ENCODE measurements around the gene MAGI2.
A peak's percentile ranks its signal among the peaks of the same experiment; 100 is the strongest.

MAGI2 gene

DNA sequence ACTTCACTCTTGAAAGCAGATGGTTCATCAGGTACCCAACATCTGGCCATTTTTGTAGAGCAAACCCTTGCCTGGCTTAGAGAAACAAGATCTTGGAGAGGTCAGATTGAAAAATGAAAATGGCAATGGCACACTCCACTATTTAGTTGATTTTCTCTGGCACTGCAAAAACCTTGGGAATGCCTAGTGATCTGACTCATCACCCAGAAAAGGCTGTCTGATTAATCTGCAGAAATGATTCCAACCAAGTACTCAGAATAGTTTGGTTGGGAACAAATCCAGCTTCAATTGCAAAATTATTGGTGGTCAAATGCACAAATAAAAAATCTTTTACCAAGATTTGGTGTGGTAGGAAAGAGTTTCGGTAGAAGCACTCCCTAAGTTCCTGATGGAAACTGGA, 1303.7 kb downstream of the MAGI2 start:
- H3K9ac ChIP-seq (ENCODE audit: low read length), result peak overlapping the region; percentile 8
- 88% methylated on average over 1 of the region's 1 CpG for WGBS
- no peak overlapping the region for H3K14ac ChIP-seq (ENCODE audit: low read length in 2 of 2)

DNA sequence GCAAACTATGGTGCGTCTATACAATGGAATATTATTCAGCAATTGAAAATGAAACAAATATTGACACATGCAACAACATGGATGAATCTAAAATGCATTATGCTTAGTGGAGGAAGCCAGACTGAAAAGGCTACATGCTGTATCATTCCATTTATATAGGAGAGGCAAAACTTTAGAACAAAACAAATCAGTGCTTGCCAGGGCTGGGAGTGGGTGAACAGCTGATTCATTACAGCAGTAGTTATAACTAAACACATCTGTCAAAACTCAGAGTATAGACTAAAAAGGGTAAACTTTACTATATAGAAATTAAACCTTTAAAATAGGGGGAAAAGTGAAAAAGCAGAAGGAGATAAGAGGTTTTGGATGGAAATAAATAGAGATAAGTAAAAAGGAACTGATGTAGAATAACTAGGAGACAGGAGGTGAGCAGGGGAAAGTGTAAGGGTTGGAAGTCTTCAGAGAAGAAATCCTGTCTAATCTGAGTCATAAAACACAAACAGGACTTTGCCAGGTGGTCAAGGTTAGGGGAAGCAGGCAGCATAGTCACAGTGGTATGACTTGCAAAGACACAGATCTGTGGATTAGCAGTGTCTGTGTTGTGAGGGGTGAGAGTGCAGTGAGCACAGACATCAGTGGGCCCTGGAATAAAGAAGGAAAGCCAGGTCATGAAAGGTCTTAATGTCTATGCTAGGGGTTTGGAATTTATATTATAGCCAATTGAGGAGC, 1305.1 kb downstream of the MAGI2 start:
- no CpG with 5 or more reads among the region's 1 CpG for WGBS

More for the DNA sequence above, 1303.7 kb downstream of the MAGI2 start:
- Histone ChIP-seq H2BK12ac (ENCODE audit: low read length in 2 of 2) (no peak overlapping the region), H3K23ac (ENCODE audit: low read length in 2 of 2) (no peak overlapping the region), H3K18ac (ENCODE audit: low read depth in 1 of 2, low read length in 2 of 2) (no peak overlapping the region), H3K27me3 (ENCODE audit: control insufficient read depth in 1 of 2, insufficient read depth in 1 of 2, low read length in 2 of 2) (no peaks in the 10 kb centered on the region), H3K4me1 (ENCODE audit: control insufficient read depth, insufficient read depth, low read depth, low read length) (no peaks in the 10 kb centered on the region), H3K4me2 (ENCODE audit: low read length, poor library complexity, severe bottlenecking) (no peak overlapping the region), H4K91ac (ENCODE audit: low read length) (no peak overlapping the region), H3K4me3 (ENCODE audit: insufficient read depth in 1 of 2, low read depth in 1 of 2, low read length in 2 of 2) (peak overlapping the region in 1 of 2 experiments; percentile 26), H3K9me3 (ENCODE audit: control insufficient read depth, low read length) (no peaks in the 10 kb centered on the region), H4K8ac (ENCODE audit: low read length) (no peak overlapping the region), H3K36me3 (ENCODE audit: control insufficient read depth in 1 of 2, insufficient read depth in 2 of 2, low read depth in 1 of 2, low read length in 2 of 2) (no peaks in the 10 kb centered on the region), H2BK15ac (ENCODE audit: low read depth, poor library complexity, severe bottlenecking) (no peak overlapping the region), H2BK5ac (ENCODE audit: low read depth, low read length, poor library complexity, severe bottlenecking) (no peak overlapping the region), H3K4ac (ENCODE audit: low read depth in 1 of 2, low read length in 2 of 2) (no peak overlapping the region), H2AK5ac (ENCODE audit: low read length, severe bottlenecking) (no peak overlapping the region), H2AFZ (ENCODE audit: low read depth, low read length) (no peak overlapping the region), H3K79me1 (replicated peaks; ENCODE audit: low read length, poor library complexity, severe bottlenecking) (no peaks in the 10 kb centered on the region), H2BK120ac (ENCODE audit: low read depth, low read length) (no peak overlapping the region), H3K27ac (ENCODE audit: low read length, poor library complexity, severe bottlenecking) (no peak overlapping the region)
- DNase-seq, result peak; percentile 55

DNA sequence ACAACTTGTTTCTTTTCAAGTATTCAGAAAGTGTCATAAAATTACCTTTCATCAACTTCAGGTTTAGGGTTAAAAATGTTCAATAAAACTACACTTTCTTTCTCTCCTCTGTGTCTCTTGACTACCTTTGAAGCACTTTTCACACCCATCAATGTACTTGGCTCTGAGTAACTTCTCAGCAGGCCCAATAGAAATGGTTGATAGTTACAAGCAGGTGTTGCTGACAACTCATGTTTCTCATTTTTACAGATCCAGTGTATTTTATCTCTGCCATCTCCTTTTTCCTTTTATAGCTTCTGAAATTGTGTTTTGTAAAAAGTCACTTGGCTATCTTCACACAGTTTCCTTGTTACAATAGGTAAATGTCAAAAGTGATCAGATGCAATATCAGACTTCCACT, 1306.9 kb downstream of the MAGI2 start:
- Histone ChIP-seq H2AK5ac (ENCODE audit: low read length, severe bottlenecking) (no peak overlapping the region), H3K27me3 (ENCODE audit: control insufficient read depth in 1 of 2, insufficient read depth in 1 of 2, low read length in 2 of 2) (no peaks in the 10 kb centered on the region), H4K91ac (ENCODE audit: low read length) (no peak overlapping the region), H3K4ac (ENCODE audit: low read depth in 1 of 2, low read length in 2 of 2) (no peak overlapping the region), H3K23ac (ENCODE audit: low read length in 2 of 2) (no peak overlapping the region), H3K18ac (ENCODE audit: low read depth in 1 of 2, low read length in 2 of 2) (no peak overlapping the region), H3K14ac (ENCODE audit: low read length in 2 of 2) (no peak overlapping the region), H3K9ac (ENCODE audit: low read length) (no peak overlapping the region), H4K8ac (ENCODE audit: low read length) (no peak overlapping the region), H3K4me3 (ENCODE audit: insufficient read depth in 1 of 2, low read depth in 1 of 2, low read length in 2 of 2) (no peak overlapping the region), H2AFZ (ENCODE audit: low read depth, low read length) (no peak overlapping the region), H2BK5ac (ENCODE audit: low read depth, low read length, poor library complexity, severe bottlenecking) (no peak overlapping the region), H2BK120ac (ENCODE audit: low read depth, low read length) (no peak overlapping the region), H2BK15ac (ENCODE audit: low read depth, poor library complexity, severe bottlenecking) (no peak overlapping the region), H3K79me1 (replicated peaks; ENCODE audit: low read length, poor library complexity, severe bottlenecking) (no peaks in the 10 kb centered on the region), H3K4me2 (ENCODE audit: low read length, poor library complexity, severe bottlenecking) (no peak overlapping the region), H3K36me3 (ENCODE audit: control insufficient read depth in 1 of 2, insufficient read depth in 2 of 2, low read depth in 1 of 2, low read length in 2 of 2) (no peaks in the 10 kb centered on the region), H3K9me3 (ENCODE audit: control insufficient read depth, low read length) (no peaks in the 10 kb centered on the region), H3K27ac (ENCODE audit: low read length, poor library complexity, severe bottlenecking) (no peak overlapping the region), H3K4me1 (ENCODE audit: control insufficient read depth, insufficient read depth, low read depth, low read length) (no peaks in the 10 kb centered on the region), H2BK12ac (ENCODE audit: low read length in 2 of 2) (no peak overlapping the region)
- no peak for DNase-seq

More for the DNA sequence above, 1305.1 kb downstream of the MAGI2 start:
- Histone ChIP-seq H3K14ac (ENCODE audit: low read length in 2 of 2) (no peak overlapping the region), H3K27me3 (ENCODE audit: control insufficient read depth in 1 of 2, insufficient read depth in 1 of 2, low read length in 2 of 2) (no peaks in the 10 kb centered on the region), H3K18ac (ENCODE audit: low read depth in 1 of 2, low read length in 2 of 2) (no peak overlapping the region), H2AFZ (ENCODE audit: low read depth, low read length) (no peak overlapping the region), H2BK5ac (ENCODE audit: low read depth, low read length, poor library complexity, severe bottlenecking) (no peak overlapping the region), H3K9me3 (ENCODE audit: control insufficient read depth, low read length) (no peaks in the 10 kb centered on the region), H3K4me1 (ENCODE audit: control insufficient read depth, insufficient read depth, low read depth, low read length) (no peaks in the 10 kb centered on the region), H3K4me2 (ENCODE audit: low read length, poor library complexity, severe bottlenecking) (no peak overlapping the region), H4K8ac (ENCODE audit: low read length) (no peak overlapping the region), H3K4me3 (ENCODE audit: insufficient read depth in 1 of 2, low read depth in 1 of 2, low read length in 2 of 2) (no peak overlapping the region), H3K36me3 (ENCODE audit: control insufficient read depth in 1 of 2, insufficient read depth in 2 of 2, low read depth in 1 of 2, low read length in 2 of 2) (no peaks in the 10 kb centered on the region), H3K9ac (ENCODE audit: low read length) (no peak overlapping the region), H2AK5ac (ENCODE audit: low read length, severe bottlenecking) (no peak overlapping the region), H3K23ac (ENCODE audit: low read length in 2 of 2) (no peak overlapping the region), H3K79me1 (replicated peaks; ENCODE audit: low read length, poor library complexity, severe bottlenecking) (no peaks in the 10 kb centered on the region), H2BK12ac (ENCODE audit: low read length in 2 of 2) (no peak overlapping the region), H4K91ac (ENCODE audit: low read length) (no peak overlapping the region), H3K4ac (ENCODE audit: low read depth in 1 of 2, low read length in 2 of 2) (no peak overlapping the region), H2BK15ac (ENCODE audit: low read depth, poor library complexity, severe bottlenecking) (no peak overlapping the region), H2BK120ac (ENCODE audit: low read depth, low read length) (no peak overlapping the region), H3K27ac (ENCODE audit: low read length, poor library complexity, severe bottlenecking) (no peak overlapping the region)
- DNase-seq, result no peak

GRCh38 chr7:78143661-78144060, 1309.8 kb downstream of the MAGI2 start:
- H3K18ac ChIP-seq (ENCODE audit: low read depth in 1 of 2, low read length in 2 of 2), result no peak overlapping the region
- no peak overlapping the region for H2BK15ac ChIP-seq (ENCODE audit: low read depth, poor library complexity, severe bottlenecking)
- H2BK12ac ChIP-seq (ENCODE audit: low read length in 2 of 2), result no peak overlapping the region
- H3K9me3 ChIP-seq (ENCODE audit: control insufficient read depth, low read length), result no peaks in the 10 kb centered on the region
- H2BK120ac ChIP-seq (ENCODE audit: low read depth, low read length), result no peak overlapping the region
- WGBS, result 100% methylated on average over 2 of the region's 2 CpGs
- no peak overlapping the region for H3K4ac ChIP-seq (ENCODE audit: low read depth in 1 of 2, low read length in 2 of 2)
- no peak overlapping the region for H3K4me3 ChIP-seq (ENCODE audit: insufficient read depth in 1 of 2, low read depth in 1 of 2, low read length in 2 of 2)
- H3K9ac ChIP-seq (ENCODE audit: low read length), result no peak overlapping the region
- no peak overlapping the region for H4K8ac ChIP-seq (ENCODE audit: low read length)
- DNase-seq, result no peak
- no peak overlapping the region for H4K91ac ChIP-seq (ENCODE audit: low read length)
- H2BK5ac ChIP-seq (ENCODE audit: low read depth, low read length, poor library complexity, severe bottlenecking), result no peak overlapping the region
- H3K79me1 ChIP-seq (replicated peaks; ENCODE audit: low read length, poor library complexity, severe bottlenecking), result no peaks in the 10 kb centered on the region
- H3K27me3 ChIP-seq (ENCODE audit: control insufficient read depth in 1 of 2, insufficient read depth in 1 of 2, low read length in 2 of 2), result no peaks in the 10 kb centered on the region
- no peaks in the 10 kb centered on the region for H3K4me1 ChIP-seq (ENCODE audit: control insufficient read depth, insufficient read depth, low read depth, low read length)
- H3K23ac ChIP-seq (ENCODE audit: low read length in 2 of 2), result no peak overlapping the region
- no peak overlapping the region for H2AFZ ChIP-seq (ENCODE audit: low read depth, low read length)
- no peak overlapping the region for H3K14ac ChIP-seq (ENCODE audit: low read length in 2 of 2)
- H3K27ac ChIP-seq (ENCODE audit: low read length, poor library complexity, severe bottlenecking), result no peak overlapping the region
- H2AK5ac ChIP-seq (ENCODE audit: low read length, severe bottlenecking), result no peak overlapping the region
- no peak overlapping the region for H3K4me2 ChIP-seq (ENCODE audit: low read length, poor library complexity, severe bottlenecking)
- no peaks in the 10 kb centered on the region for H3K36me3 ChIP-seq (ENCODE audit: control insufficient read depth in 1 of 2, insufficient read depth in 2 of 2, low read depth in 1 of 2, low read length in 2 of 2)
